Endothelial cell of umbilical vein (primary cell): ENCODE measurements around the gene B3GALT6. TPM values are rescaled to one million over a fixed set of nuclear protein-coding genes. Genes with fewer than 3 reads are reported as not detected.

ENCODE experiments used
- BruUV-seq: library from RNA; stranded (reverse); fragments of 400-500 nt; replicated peaks from 2 replicates; lab custom pipeline; 2021; lab: Mats Ljungman, UMichigan
- CTCF ChIA-PET: fragments of 300-600, 350-600 bp; sonication (Branson Sonifier 250); formaldehyde crosslinking; loops from one replicate; lab custom pipeline; 2021; ENCODE audit warnings: antibody characterized with exemption, inconsistent platforms; lab: Charles Lee
- POLR2A ChIA-PET: fragments of 300-600, 350-600 bp; sonication (Branson Sonifier 250); formaldehyde crosslinking; loops from one replicate; lab custom pipeline; 2021; ENCODE audit warnings: antibody characterized with exemption, inconsistent platforms; lab: Charles Lee
- DNase-seq: peaks from one replicate; pipeline ENCODE4 v3.0.0-alpha.2; 2011; ENCODE audit warnings: low read depth, low spot score
- FAIRE-seq: peaks from 2 replicates; lab custom pipeline; 2011; peaks lifted over from hg19 to GRCh38; lab: Jason Lieb, UNC
- H2AFZ ChIP-seq: 2 replicates; pipeline ENCODE4 v1.6.0; 2012; ENCODE audit warnings: low read depth, low read length, control low read depth, inconsistent platforms
- H3K27ac ChIP-seq: 2 replicates; pipeline ENCODE4 v1.5.1; 2011; ENCODE audit warnings: low read depth, mild to moderate bottlenecking, control low read depth, low read length, moderate library complexity; ENCODE audit not compliant: insufficient read depth
- H3K27me3 ChIP-seq, 2 experiments: 2 replicates each; pipeline versions ENCODE4 v1.6.0 to v1.6.1; 2011; ENCODE audit warnings: low read length in 2 of 2, mixed read lengths in 1 of 2; ENCODE audit not compliant: control insufficient read depth in 2 of 2, insufficient read depth in 2 of 2
- H3K36me3 ChIP-seq, 2 experiments: 2 replicates in 1 of 2; 3 replicates in 1 of 2; pipeline ENCODE4 v1.5.1; 2011; ENCODE audit warnings: low read length in 2 of 2, mild to moderate bottlenecking in 1 of 2, moderate library complexity in 1 of 2; ENCODE audit not compliant: control insufficient read depth in 2 of 2, insufficient read depth in 2 of 2; ENCODE audit errors: extremely low read depth in 1 of 2
- H3K4me1 ChIP-seq: 3 replicates; pipeline ENCODE4 v1.5.1; 2011; ENCODE audit warnings: mild to moderate bottlenecking, low read length; ENCODE audit not compliant: control insufficient read depth, insufficient read depth; ENCODE audit errors: extremely low read depth
- H3K4me2 ChIP-seq: 2 replicates; pipeline ENCODE4 v1.6.1; 2011; ENCODE audit warnings: low read length, control low read depth, mixed read lengths; ENCODE audit not compliant: insufficient read depth
- H3K4me3 ChIP-seq, 3 experiments: fragments of 200-600 bp in 1 of 3; sonication (generic), shearing (Covaris generic) in 1 of 3; replicated peaks in 1 of 3; 2 replicates each; pipeline ENCODE4 v1.5.1; 2011 to 2016; ENCODE audit warnings: control low read depth in 3 of 3, low read length in 3 of 3, mild to moderate bottlenecking in 2 of 3, inconsistent platforms in 1 of 3, low read depth in 1 of 3, moderate library complexity in 1 of 3; ENCODE audit not compliant: insufficient read depth in 1 of 3
- H3K79me2 ChIP-seq: 2 replicates; pipeline ENCODE4 v1.6.0; 2012; ENCODE audit warnings: low read length, inconsistent platforms; ENCODE audit not compliant: control insufficient read depth, insufficient read depth
- H3K9ac ChIP-seq: replicated peaks from 2 replicates; pipeline ENCODE3; 2011; ENCODE audit warnings: low read length, control low read depth; ENCODE audit not compliant: insufficient read depth; ENCODE audit errors: extremely low read depth
- H3K9me1 ChIP-seq: replicated peaks from 3 replicates; pipeline ENCODE4 v1.6.0; 2011; ENCODE audit warnings: mild to moderate bottlenecking, low read length; ENCODE audit not compliant: control insufficient read depth, insufficient read depth; ENCODE audit errors: extremely low read depth
- H3K9me3 ChIP-seq: replicated peaks from 2 replicates; pipeline ENCODE4 v1.5.1; 2012; ENCODE audit warnings: low read length, inconsistent platforms; ENCODE audit not compliant: control insufficient read depth, insufficient read depth
- H4K20me1 ChIP-seq: replicated peaks from 2 replicates; pipeline ENCODE3; 2011; ENCODE audit warnings: mild to moderate bottlenecking, low read length; ENCODE audit not compliant: control insufficient read depth, insufficient read depth; ENCODE audit errors: extremely low read depth
- CTCF ChIP-seq, 2 donors: IDR thresholded peaks; 1 replicate in 1 of 2; 2 replicates in 1 of 2; pipeline ENCODE4 v1.5.1; 2011; ENCODE audit warnings: low read length in 2 of 2, mild to moderate bottlenecking in 2 of 2, moderate library complexity in 2 of 2, control low read depth in 1 of 2, inconsistent platforms in 1 of 2, low read depth in 1 of 2; ENCODE audit not compliant: insufficient read depth in 1 of 2; ENCODE audit errors: extremely low read depth in 1 of 2
- EZH2 ChIP-seq: IDR thresholded peaks from 2 replicates; pipeline ENCODE4 v1.6.1; 2012; ENCODE audit warnings: borderline replicate concordance, low read depth, mild to moderate bottlenecking, moderate library complexity, low read length, inconsistent platforms; ENCODE audit not compliant: severe bottlenecking
- FOS ChIP-seq: IDR thresholded peaks from 2 replicates; pipeline ENCODE4 v1.6.1; 2011; ENCODE audit warnings: mild to moderate bottlenecking, low read length, moderate library complexity, borderline replicate concordance; ENCODE audit not compliant: insufficient read depth
- GATA2 ChIP-seq: IDR thresholded peaks from 2 replicates; pipeline ENCODE4 v1.7.0; 2011; ENCODE audit warnings: low read depth, mild to moderate bottlenecking, moderate library complexity, mixed read lengths, low read length; ENCODE audit not compliant: insufficient read length, insufficient read depth
- JUN ChIP-seq: IDR thresholded peaks from 2 replicates; pipeline ENCODE4 v1.6.1; 2011; ENCODE audit warnings: borderline replicate concordance, low read depth; ENCODE audit not compliant: insufficient read length, insufficient read depth
- MAX ChIP-seq: IDR thresholded peaks from 2 replicates; pipeline ENCODE4 v1.6.1; 2011; ENCODE audit not compliant: insufficient read depth, insufficient read length
- MYC ChIP-seq: IDR thresholded peaks from one replicate; pipeline ENCODE4 v1.6.1; 2011; ENCODE audit warnings: mild to moderate bottlenecking, low read depth, low read length
- POLR2A ChIP-seq: IDR thresholded peaks from 2 replicates; pipeline ENCODE4 v1.6.1; 2012; ENCODE audit warnings: low read depth, mild to moderate bottlenecking, control low read depth, low read length
- POLR2AphosphoS5 ChIP-seq: IDR thresholded peaks from 2 replicates; pipeline ENCODE4 v1.6.1; 2012; ENCODE audit warnings: low read depth, mild to moderate bottlenecking, control low read depth, low read length, moderate library complexity; ENCODE audit not compliant: insufficient read depth
- dilution Hi-C: fragments of 300-500 bp; cut with MboI; formaldehyde crosslinking; loops from one replicate; pipeline ENCODE4 v1.15.0; 2019; ENCODE audit warnings: low sequenced_read_pairs; ENCODE audit not compliant: extremely low pct_ligation_motif_present
- intact Hi-C: fragments of 100-400 bp; cut with micrococcal nuclease; formaldehyde crosslinking; loops from one replicate; pipeline ENCODE4 v1.10.0; 2022
- polyA plus RNA-seq, 4 experiments: library from polyadenylated mRNA; depleted of rRNA in 3 of 4; stranded (reverse) in 3 of 4; unstranded in 1 of 4; fragments of >200 nt; gene quantifications; 2 replicates each; pipeline versions ENCODE4 v1.2.1 to v1.2.3, GENCODE V29; 2011 to 2012; ENCODE audit warnings: missing spikeins in 1 of 4
- total RNA-seq: library from RNA; stranded (reverse); gene quantifications from 2 replicates; pipeline ENCODE4 v1.2.3, GENCODE V29; 2021

The B3GALT6 gene
- total and polyA plus RNA-seq, 2 donors (not counting 3 experiments of a cell fraction or from before 2014, with no cell fraction given): 24.6 to 34.1 TPM

- Histone ChIP-seq H4K20me1 (no peaks in the 10 kb centered on the region), H3K4me1 (peaks cover 4% of the 10 kb centered on the region), H3K4me2 (no peak overlapping the region), H3K36me3 (peaks cover 6 to 46% of the 10 kb centered on the region in 2 experiments), H3K9me1 (no peaks in the 10 kb centered on the region), H3K27me3 (no peaks in the 10 kb centered on the region), H3K27ac (no peak overlapping the region), H3K79me2 (peaks cover 53% of the 10 kb centered on the region), H3K4me3 (no peak overlapping the region), H2AFZ (no peak overlapping the region), H3K9me3 (no peaks in the 10 kb centered on the region), H3K9ac (no peak overlapping the region)
- BruUV-seq: no TSS peak
- dilution Hi-C loops (no loop called here), intact Hi-C loops (no loop called here)
- no peak for FAIRE-seq
- no peak for DNase-seq
- CTCF ChIA-PET: no interaction called here
- POLR2A ChIA-PET: no interaction called here
- TF ChIP-seq GATA2: no peak
- TF ChIP-seq FOS: no peak
- TF ChIP-seq POLR2A: no peak
- TF ChIP-seq MAX: no peak
- TF ChIP-seq EZH2: no peak
- TF ChIP-seq JUN: no peak
- TF ChIP-seq MYC: no peak
- TF ChIP-seq POLR2AphosphoS5: no peak
- TF ChIP-seq CTCF (IDR thresholded peaks at IDR 0.05; ENCODE audit: extremely low read depth in 1 of 2, insufficient read depth in 1 of 2, low read depth in 1 of 2, low read length in 2 of 2): no peak
These were observed 6.1 kb upstream of the B3GALT6 start for GRCh38 chr1:1225913-1226312.
